ENCODE results near the gene EVPL. TPM values are rescaled to one million over a fixed set of nuclear protein-coding genes. Genes with fewer than 3 reads are reported as not detected.
"Not testable (repeated sequence)": the region's sequence is repeated elsewhere in the genome, so short reads cannot be mapped to it uniquely, and the experiment has no call there.

Gene EVPL
- polyA plus RNA-seq, 1 experiment: not detected

- Histone ChIP-seq H3K27ac (ENCODE audit: low read depth, low read length) (peak within 1 kb of the TSS; percentile 39), H3K27me3 (ENCODE audit: control insufficient read depth, insufficient read depth, low read length) (peaks cover 33% of the 10 kb centered on the region), H3K4me3 (ENCODE audit: low read depth, low read length) (peak within 1 kb of the TSS; percentile 79), H3K9me3 (ENCODE audit: control insufficient read depth, insufficient read depth, low read length) (peaks cover 4% of the 10 kb centered on the region; the same call in 1 of the 2 replicates)
- POLR2A ChIA-PET: interaction anchor here (0.8 to 1.0 kb wide), 2 partner anchors 14 to 53 kb away, joined by 3 read pairs; no protein-coding TSS in a partner anchor
- no peak for TF ChIP-seq CTCF (IDR thresholded peaks at IDR 0.05; ENCODE audit: low read depth, low read length)
- CTCF ChIA-PET: no interaction called here
- peak; percentile 81 for DNase-seq (ENCODE audit: low read depth, low spot score)
These were observed 45.2 kb upstream of the EVPL start, which contains the start of gene SRP68 for GRCh38 chr17:76072148-76072858. TSS of gene SRP68 (minus strand) at chr17:76072517. CDS start at chr17:76072491, 26 bp downstream.

GRCh38 chr17:76071531-76072147 lies 44.5 kb upstream of the EVPL start:
- H3K4me3 ChIP-seq (ENCODE audit: low read depth, low read length): peak overlapping the region; percentile 79
- TF ChIP-seq CTCF (IDR thresholded peaks at IDR 0.05; ENCODE audit: low read depth, low read length): no peak
- ChIA-PET POLR2A (interaction anchor here (0.8 to 1.0 kb wide), 2 partner anchors 15 to 52 kb away, joined by 3 read pairs; no protein-coding TSS in a partner anchor), CTCF (no interaction called here)
- H3K27ac ChIP-seq (ENCODE audit: low read depth, low read length): peak overlapping the region; percentile 39
- peaks cover 28% of the 10 kb centered on the region for H3K27me3 ChIP-seq (ENCODE audit: control insufficient read depth, insufficient read depth, low read length)
- no peak for DNase-seq (ENCODE audit: low read depth, low spot score)
- peaks cover 4% of the 10 kb centered on the region; the same call in 1 of the 2 replicates for H3K9me3 ChIP-seq (ENCODE audit: control insufficient read depth, insufficient read depth, low read length)

- Histone ChIP-seq H3K27ac (ENCODE audit: low read depth, low read length) (no peak overlapping the region), H3K9me3 (ENCODE audit: control insufficient read depth, insufficient read depth, low read length) (no peaks in the 10 kb centered on the region), H3K4me3 (ENCODE audit: low read depth, low read length) (no peak overlapping the region), H3K27me3 (ENCODE audit: control insufficient read depth, insufficient read depth, low read length) (no peaks in the 10 kb centered on the region)
- TF ChIP-seq CTCF (IDR thresholded peaks at IDR 0.05; ENCODE audit: low read depth, low read length): no peak
- CTCF ChIA-PET: interaction anchor here (1.2 to 1.7 kb wide), 2 partner anchors 62 to 214 kb away, joined by 3 to 11 read pairs; no protein-coding TSS in a partner anchor
- POLR2A ChIA-PET: interaction anchor here (0.6 kb wide), 1 partner anchor 83 kb away, joined by 3 read pairs; no protein-coding TSS in a partner anchor
- no peak for DNase-seq (ENCODE audit: low read depth, low spot score)
These were observed 38.7 kb upstream of the EVPL start for GRCh38 chr17:76065775-76066174.

DNA sequence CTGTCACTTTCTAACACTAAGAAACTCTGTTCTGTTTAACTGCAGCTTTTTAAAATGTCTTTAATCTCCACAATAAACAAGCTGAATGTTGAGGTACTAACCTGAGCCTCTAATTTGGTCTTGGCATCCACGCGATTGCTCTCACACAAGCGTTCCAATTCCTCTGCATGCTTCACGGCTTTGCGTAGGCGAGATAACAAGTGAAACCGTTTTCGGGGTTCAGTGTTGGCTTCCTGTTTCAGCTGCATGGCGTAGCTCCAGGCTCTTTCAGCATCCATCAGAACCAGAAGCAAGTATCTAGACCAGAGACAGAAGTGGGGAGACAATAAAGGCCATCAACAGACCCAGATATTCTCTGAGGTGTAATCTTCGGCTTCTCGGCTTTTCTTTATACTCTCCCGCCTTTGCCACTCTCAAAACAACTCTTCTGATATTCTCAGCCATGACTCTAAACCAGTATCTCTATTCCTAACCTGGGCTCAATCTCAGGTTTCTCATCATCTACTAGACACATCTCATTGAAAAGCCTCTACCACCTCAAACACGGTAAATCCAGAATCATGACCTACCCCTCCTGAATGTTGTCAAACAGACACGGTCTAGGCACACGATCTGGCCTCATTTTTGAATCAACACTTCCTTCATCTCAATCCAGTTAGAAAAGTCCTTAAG lies 36.9 kb upstream of the EVPL start:
- CTCF ChIA-PET: no interaction called here
- Histone ChIP-seq H3K27ac (ENCODE audit: low read depth, low read length) (no peak overlapping the region), H3K27me3 (ENCODE audit: control insufficient read depth, insufficient read depth, low read length) (no peaks in the 10 kb centered on the region), H3K9me3 (ENCODE audit: control insufficient read depth, insufficient read depth, low read length) (no peaks in the 10 kb centered on the region), H3K4me3 (ENCODE audit: low read depth, low read length) (no peak overlapping the region)
- no peak for DNase-seq (ENCODE audit: low read depth, low spot score)
- POLR2A ChIA-PET: interaction anchor here (0.6 to 0.7 kb wide), 2 partner anchors 8 to 11 kb away, joined by 3 to 7 read pairs; no protein-coding TSS in a partner anchor
- no peak for TF ChIP-seq CTCF (IDR thresholded peaks at IDR 0.05; ENCODE audit: low read depth, low read length)

DNA sequence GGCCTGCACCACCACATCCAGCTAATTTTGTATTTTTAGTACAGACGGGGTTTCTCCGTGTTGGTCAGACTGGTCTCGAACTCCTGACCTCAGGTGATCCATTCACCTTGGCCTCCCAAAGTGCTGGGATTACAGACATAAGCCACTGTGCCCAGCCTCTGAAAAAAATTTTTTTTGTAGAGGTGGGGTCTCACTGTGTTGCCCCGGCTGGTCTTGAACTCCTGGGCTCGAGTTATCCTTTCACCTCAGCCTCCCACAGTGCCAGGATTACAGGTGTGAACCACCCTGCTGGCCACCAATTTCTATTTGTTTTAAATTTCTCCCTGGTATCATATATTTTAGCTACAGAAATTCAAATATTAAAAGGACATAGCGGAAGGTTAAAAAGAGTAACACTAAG lies 31.2 kb upstream of the EVPL start:
- POLR2A ChIA-PET; H3K27me3 ChIP-seq (ENCODE audit: control insufficient read depth, insufficient read depth, low read length); H3K27ac ChIP-seq (ENCODE audit: low read depth, low read length); DNase-seq (ENCODE audit: low read depth, low spot score); H3K9me3 ChIP-seq (ENCODE audit: control insufficient read depth, insufficient read depth, low read length); H3K4me3 ChIP-seq (ENCODE audit: low read depth, low read length): not testable (repeated sequence)
- CTCF ChIA-PET: interaction anchor here (0.7 kb wide), 1 partner anchor 46 kb away, joined by 3 read pairs; no protein-coding TSS in a partner anchor
